Stromal cell of bone marrow (primary cell): ENCODE data around the gene SSH3.

Source experiments
- DNase-seq: peaks from one replicate; pipeline ENCODE4 v3.0.0-alpha.2; 2012; ENCODE audit warnings: low read depth

SSH3 gene

DNA sequence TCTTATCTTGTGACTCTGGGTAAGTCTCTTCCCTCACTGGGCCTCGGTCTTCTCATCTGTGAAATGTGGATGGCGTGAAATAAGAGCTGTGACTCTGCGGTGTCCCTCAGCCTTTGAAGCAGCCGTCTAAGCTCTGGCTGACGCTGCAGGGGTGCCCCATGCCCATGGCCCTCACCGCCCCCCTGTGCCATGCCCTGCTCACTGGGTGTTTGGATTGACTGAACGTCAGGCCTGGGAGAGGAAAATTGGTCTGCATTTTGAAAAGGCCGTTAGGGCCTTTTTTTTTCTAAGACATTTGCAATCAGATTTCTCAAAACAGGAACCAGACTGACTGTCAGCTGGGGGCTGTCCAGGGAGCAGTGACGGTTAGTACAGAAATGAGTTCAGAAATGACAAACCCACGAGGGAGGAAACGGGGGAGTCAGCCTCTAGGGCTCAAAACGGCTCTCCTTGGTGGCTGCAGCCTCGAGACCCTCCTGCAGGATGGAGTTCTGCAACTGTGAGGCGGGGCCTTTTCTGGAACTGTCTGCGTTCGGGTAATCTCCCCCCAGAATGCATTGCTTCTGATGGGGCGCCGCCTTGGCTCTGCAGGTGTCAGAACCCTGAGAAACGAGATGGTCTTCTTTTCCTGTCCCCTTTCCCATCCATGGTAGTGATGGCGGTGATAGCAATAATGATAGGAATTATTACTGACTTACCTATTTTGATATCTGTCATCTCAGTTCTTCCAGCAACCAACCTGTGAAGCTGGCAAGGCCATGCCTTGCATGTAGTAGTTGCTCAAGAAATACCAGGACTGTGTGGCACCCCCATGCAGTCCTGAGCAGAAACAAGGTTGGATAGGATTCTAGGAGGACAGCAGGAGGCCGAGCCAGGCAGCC is 35.0 kb upstream of the SSH3 start:
- DNase-seq: no peak

DNA sequence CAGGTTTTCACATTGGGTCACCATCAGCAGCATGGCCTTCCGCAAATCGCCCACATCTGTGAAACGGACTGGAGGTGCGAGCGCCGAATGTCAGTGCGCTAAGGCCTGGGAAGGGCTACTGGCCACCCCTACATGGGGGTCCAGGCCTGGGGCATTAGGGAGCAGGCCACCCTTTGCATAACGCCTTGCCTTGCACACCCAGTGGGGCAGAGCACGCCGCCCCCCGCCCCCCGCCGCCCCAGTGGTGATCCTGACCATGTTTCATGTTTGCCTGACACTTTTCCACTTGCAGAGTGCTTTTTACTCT is 34.4 kb upstream of the SSH3 start:
- DNase-seq: no peak

DNA sequence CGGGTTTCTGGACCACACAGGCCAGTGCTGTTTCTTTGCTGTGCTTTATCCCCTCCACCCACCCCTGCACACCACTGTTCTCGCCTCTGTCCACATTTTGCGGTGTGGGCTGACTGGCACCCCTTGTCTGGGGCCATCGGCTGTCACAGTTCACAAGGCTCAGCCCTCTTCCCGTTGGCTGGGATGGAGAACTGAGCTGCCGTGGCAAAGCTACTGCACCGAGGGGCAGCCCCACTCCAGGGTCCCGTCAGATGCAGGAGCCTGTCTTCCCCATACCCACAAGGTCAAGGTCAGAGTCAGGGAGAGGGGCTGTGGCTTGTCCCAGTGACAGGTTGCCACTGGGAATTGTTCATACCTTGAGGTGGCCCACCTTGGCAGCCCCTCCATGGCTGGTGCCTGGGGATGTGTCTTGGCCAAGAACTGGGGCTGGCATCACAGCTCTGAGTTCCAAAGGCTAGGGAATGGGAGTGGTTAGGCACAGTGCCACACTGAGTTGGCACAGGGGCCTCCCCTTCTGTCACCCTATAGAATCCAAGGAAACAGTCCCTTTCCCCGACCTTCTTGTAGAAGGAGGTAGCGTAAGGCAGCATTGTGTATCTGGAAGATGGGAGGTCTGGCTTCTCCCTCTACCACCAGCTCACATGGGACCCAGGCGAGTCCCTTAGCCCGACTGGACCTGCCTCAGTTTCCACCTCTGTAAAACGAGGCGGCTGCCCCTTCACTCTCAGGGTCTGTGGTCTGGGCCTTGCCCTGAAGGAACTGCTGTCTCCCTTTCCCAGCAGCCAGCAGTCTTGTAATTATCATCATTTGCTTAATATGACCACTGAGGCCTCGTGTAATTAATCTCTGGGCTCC is 33.7 kb upstream of the SSH3 start:
- no peak for DNase-seq

DNA sequence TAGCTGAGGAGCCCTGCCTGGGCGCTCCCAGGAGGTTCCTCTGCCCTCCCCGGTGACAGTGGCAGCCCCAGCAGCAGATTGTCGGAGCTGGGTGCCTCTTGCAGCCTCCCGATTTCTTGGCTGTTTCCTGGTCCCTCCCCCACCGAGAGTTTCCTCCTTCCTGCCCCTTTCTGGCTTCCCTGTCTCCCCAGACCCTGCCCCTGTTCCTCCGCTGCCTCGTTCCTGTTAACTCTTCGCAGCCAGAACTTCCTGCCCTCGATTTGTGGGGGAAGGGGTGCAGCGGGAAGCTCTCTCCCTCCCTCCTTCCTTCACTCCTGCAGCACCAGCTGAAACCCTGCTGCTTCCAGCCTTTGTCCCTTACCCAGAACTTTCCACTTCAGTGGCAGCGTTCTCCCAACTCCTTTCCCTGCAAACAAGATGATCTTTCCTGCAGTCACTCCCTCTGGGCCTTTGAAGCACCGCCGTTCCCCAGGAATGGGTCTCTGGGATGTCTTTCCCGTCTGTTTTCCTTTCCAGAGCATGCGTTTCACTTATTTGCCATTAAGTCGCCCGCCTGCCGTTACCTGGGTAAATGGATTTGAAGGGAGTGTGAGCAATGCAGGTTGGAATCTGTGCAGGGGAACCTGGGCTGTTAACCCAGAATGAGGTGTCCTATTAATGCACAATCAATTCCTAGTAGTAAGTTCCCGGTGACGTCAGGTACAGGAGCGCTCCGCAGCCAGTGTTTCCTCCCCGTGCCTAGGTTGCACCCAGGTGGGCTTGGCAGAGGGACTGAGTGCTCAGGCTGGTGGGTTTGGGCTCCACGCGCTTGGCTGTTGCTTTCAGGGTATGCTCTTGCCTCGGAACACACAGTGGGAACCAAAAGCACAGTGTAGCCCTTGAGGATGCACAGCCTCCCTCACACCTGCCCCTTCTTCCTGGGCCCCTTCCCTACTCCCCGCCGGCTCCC is 32.8 kb upstream of the SSH3 start:
- no peak for DNase-seq

DNA sequence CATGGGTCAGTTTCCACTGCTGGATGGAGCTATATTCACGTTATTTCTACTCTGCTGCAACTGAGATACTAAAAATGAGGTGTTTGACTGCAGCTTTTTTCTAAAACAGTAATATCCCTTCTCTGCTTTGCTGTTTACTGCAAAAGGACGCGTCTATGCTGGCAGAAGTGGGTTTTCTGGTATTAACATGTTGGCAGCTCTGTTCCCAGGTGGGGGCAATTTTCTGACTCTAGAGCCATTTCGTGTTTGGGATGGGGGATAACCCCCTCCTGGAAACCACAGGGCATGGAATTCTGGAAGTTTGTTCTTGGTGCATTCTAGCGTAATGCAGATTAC is 32.2 kb upstream of the SSH3 start:
- no peak for DNase-seq

DNA sequence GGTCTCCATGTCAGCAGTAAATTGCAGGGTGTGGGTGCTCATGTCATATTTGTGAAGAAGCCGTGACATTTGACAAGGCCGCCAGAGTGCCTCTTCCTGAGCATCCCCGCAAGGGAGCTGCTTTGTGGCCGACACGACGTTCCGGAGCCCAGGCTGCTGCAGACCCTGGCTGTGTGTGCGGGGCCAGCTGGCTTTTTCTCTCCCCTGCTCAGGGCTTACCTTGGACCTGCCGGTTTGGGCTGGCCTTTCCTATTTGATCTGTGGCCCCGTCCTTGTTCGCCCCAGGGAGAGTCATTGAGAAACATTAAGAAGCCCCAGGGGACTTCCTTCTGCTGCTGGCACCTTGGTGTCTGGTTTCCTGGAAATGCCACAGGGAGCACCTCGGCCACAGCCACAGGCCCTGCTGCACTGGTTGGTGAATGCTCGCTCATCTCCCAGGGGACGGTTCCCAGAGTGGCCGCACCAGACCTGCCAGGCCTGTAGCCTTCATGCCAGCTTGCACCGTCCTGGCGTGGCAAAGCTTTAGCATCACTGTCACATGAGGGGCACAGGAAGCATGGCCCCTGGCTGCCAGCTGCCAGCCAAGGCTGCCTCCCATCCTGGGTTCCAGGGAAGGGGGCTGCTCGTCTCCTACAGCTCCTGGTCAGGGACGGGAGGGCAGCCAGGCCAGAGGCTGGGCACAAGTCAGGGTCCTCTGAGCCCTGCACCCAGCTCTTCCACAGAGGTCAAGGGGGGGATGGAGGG is 31.6 kb upstream of the SSH3 start:
- DNase-seq: no peak

DNA sequence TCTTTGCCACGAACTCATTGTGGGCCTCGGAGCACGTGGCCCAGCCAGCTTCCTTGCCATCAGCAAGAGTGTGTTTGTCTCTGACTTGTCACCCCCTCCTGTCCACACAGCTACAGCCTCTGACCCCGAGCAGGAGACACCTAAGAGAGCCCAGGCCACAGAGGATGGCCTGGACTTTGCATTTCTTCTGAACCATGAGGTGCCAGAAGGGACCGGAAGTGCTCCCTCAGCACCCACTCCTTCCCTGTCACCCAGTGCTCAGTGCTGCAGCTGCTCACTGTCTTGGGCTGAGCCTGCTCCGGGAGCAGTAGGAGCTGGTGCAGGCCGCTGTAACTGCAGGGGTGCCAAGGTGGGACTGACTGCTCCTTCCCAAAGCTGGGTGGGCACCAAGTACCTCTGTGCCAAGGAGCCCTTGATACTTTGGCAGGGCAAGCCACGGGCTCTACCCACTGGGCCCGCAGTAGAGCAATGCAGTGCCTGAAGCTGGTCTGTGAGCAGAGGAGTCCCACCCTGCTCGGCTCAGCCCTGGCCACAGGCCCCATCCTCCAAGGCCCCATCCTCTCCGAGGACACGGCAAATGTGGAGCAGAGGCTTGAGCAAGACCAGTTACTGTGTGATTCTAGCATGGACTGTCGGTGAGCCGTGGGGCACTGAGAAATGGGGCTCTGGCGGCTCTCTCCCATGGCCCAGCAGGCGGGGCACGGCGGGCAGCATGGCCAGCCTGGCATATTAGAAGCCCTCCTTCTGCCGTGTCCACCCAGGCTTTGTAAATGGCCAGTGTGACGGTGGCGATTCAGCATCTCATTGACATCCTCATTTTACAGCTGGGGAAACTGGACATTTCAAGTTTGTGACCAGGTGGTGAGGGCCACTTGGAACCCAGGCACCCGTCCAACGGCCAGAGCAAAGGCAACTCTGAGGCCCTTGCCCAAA is 30.7 kb upstream of the SSH3 start:
- no peak for DNase-seq

DNA sequence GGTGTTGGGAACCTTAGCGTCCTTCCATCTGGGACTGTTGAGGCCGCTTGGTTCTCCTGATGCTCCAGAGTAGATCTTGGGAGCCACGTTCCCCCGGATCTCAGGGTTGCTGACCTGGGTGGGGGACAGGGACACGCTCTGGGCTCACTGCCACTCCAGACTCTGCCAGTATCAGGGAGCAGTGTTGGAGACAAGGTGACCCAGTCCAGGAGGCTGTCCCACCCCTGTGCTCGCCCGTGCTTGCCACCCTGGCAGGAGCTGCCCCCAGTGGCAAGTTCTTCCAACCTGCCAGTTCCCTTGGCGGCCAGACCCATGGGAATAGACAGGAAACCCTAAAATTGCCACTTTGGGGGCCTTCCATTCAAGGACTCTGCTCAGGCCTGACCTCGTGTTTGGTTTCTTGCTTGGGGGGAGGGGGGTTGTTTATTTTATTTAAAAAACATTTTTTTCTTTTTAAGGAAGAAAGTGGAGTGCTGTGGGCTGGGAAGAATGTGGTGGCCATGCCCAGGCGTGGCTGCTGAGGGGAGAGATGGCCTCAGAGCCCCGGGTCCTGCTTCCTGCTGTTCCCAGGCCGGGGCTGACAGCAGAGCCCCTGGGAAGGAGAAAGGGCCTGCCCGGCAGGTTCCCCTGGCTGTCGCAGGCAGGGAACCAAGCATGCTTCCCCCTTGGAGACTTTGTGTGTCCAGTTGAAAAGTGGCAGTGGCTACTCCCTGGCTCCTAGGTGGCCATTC is 29.9 kb upstream of the SSH3 start:
- DNase-seq: no peak

DNA sequence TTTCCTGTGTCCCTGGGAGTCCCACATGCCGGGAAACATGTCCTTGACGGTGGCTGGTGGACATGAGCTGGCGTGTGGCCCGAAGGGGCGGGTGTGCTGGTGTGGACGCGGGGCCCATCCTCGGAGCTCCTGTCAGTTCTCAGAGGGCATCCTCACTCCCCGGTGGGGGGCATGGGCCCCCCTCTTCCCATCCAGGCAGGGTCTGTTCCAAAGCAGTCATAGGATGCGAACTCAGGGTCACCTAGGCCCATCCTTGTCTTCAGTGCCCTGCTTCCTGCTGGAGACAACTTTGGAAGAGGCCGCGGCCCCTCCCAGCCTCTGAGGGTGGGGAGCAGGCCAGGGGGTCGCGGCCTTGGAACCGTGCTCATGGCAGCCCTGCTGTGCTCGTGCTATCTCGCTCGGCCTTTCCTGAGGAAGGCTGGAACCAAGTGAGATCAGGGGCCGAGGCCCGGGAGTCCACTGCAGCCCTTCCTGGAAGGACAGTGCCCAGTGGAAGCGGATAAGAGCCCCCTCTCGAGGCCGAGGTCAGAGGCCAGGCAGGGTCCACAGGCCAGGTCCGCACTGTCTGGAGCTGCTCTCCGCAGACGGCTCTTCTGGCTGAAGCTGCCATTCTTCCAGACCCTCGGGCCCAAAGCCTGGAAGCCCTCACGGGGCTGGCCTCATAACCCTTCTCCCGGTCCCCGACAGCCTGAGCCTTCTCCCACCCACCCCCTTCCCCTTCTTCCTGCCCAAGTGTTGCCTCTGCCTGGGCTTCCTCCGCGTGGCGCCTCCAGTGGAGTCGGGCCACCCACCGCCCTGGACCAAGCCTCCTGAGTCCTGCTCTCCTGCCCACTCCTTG is 28.3 kb upstream of the SSH3 start:
- DNase-seq: no peak

DNA sequence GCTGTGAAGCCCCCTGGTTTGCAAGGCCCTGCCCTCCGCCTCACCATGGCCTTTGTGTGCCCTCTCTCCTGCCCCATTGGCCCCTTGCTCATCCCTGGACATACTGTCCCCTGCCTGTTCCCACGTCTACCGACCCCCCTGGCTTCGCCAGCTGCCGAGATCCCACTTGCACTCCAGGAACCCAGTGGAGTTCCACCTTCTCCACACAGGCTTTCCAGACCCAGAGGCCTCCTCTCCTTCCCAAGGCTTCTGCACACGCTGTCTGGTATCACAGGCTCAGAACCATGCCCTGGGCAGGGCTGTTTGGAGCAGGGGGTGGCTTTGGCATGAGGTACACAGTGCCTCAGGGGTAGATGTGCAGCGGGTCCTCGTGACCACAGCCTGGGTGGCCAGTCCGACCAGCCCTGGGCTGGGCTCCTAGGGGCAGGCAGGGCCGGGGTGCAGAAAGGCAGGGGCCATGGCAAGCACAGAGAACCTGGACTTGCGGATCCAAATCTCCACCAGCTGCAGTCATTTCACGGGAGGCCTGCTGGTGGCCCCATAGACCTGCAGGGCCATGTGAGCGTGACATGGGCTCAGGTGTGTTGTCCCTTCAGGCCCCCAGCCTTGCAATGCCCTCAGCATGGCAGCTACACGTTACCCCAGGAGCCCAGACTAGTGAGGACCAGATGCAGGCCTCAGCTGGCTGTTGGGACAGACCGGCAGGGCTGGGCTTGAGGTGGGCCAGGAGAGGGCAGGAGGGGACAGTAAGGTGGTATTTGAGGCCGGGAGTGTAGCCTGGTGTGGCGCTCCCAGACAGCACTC is 27.5 kb upstream of the SSH3 start:
- no peak for DNase-seq

DNA sequence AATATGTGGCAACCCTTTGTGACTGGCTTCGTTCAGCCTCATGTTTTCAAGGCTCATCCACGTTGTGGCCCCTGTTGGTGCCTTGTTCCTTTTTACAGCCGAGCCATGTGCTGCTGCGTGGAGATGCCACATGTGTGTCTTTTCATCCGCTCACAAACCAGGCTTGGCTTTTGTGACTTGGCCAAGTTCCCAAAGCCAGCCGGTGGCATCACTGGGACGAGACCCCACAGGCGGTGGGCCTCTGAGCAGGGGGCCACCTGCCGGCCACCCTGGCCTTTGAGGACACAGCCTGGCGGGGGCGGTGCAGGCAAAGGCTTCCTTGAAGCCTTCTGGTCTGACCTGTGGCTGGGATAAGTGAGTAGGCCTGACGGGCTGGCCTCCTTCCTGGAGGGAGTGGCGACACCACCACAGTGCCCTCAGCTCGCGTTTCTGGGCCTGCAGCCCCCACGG is 26.5 kb upstream of the SSH3 start:
- peak; percentile 40 for DNase-seq

DNA sequence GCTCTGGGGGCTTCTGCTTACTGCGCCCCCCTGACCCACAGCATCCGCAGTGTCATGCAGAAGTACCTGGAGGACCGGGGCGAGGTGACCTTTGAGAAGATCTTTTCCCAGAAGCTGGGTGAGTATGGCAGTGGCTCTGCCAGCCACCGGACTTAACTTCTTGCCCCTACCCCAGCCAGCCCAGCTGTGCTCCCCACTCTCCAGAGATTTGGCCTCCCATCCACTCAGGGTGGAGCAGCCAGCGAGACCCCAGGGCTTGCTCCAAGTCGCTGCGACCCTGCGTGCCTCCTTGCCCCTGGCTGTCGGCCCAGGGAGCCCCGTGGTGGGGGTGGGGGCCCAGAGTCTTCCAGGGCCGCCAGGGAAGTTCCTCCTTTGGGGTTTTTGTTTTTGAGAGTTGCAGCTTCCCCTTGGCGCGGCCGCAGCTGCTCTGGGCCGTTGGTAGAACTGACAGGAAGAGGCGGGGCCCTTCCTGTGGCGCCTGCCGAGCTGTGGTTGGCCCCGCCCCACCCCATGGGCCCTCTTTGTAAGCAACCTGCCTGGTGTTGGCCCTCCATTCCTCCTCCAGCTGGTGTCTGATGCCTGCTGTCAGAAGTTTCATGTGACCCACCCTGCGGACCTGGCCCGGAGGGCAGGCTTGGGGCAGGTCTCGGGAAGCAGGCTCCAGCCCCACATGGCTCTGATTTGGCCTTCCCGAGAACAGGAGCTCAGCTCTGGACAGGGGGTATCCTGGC is 25.9 kb upstream of the SSH3 start:
- DNase-seq: peak; percentile 57

DNA sequence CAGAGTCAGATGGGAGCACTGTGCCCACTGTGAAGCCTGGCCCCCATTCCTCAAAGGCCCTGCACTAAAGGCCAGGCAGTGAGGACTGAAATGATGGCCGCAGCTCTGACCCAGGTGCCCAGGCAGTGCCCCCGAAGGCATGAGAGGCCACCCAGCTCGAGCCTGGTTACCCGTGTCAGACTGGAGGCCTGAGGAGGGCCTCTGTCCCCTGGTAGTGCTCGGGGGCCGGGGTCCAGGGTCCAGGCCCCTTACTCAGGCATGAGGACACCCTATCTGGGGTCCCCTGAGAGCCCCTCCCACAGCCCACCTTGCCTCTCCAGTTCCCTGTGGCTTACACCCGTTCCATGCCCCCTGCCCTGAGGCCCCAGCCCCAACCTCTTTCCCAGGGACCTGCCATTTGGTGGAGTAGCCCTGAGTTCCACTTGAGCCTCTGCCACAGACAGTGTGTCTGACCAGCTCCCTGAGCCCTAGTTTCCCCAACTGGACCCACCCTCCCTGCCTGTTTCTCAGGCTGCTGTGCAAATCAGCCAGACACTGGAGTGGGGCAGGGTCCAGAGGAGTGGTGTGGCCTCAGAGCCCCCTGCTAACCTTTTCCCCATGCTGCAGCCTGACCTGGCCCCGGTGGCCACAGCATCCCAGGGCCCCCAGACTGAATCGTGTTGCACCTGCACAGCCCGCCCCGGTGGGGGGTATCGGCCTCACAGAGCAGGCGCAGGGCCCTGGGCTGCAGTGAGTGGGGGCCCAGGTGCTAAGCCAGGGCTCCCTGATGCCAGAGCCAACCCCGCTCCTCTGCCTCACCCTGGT is 25.0 kb upstream of the SSH3 start:
- no peak for DNase-seq

DNA sequence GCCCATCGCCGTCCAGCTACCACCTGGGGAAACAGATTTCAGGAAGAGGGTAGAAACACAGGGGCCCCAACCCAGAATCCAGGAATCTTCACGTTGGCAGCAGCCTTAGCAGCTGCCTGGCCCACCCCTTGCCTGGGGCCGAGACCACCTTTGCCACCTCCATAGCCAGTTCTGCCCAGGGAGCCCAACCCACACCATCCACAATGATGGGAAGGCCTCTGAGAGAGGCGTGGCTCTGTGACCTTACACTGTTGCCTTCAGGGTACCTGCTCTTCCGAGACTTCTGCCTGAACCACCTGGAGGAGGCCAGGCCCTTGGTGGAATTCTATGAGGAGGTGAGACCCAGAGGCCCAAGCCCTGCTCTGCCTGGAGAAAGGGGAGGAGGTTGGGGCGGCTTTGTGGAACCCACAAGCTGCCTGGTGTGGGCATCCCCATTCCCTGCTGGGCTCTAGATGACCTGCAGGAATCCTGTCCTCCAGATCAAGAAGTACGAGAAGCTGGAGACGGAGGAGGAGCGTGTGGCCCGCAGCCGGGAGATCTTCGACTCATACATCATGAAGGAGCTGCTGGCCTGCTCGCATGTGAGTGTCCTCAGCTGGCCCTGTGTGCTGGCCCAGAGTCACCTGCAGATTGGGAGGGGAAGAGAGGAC is 24.3 kb upstream of the SSH3 start:
- DNase-seq: no peak

DNA sequence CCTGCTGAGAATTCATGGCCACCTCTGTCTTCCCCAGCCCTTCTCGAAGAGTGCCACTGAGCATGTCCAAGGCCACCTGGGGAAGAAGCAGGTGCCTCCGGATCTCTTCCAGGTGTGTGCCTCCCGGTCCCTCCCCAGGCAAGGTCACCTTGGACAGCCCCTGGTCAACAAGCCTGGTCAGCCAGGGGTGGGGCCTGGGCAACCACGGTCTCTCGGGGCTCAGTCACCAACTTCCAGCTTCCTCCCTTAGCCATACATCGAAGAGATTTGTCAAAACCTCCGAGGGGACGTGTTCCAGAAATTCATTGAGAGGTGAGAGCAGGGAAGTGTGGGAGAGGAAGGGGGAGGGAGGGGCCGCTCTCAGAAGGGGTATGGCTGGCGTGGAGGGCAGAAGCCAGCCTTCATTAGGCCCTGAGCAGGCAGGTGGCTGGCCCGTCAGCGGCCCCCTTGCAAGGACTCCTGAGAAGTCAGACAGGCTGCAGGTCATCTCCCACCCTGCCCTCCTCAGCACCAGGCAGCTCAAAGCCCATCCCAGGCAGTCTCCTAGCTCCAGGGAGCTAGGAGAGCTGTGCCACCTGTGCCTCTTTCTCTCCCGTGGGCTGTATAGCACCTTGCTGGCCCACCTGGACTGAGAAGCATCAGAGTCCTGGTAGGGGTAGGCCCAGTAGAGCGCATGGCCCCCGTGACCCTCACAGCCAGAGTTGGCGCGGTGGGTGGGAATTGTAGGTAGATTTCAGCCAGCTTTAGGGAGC is 23.6 kb upstream of the SSH3 start:
- DNase-seq: no peak
